Stimulated activated CD4-positive, alpha-beta T cell treated with anti-CD3 and anti-CD28 coated beads, Interleukin-12 subunit alpha, Interleukin-12 subunit beta, amount 100 ng/mL, for 48 hours (primary cell): ENCODE measurements around the gene SMYD5.

ENCODE experiments used
- DNase-seq, 3 donors: peaks; one replicate each; pipeline ENCODE4 v3.0.0-alpha.2; 2020; ENCODE audit warnings: low read depth in 2 of 3, low spot score in 1 of 3

Gene SMYD5

DNA sequence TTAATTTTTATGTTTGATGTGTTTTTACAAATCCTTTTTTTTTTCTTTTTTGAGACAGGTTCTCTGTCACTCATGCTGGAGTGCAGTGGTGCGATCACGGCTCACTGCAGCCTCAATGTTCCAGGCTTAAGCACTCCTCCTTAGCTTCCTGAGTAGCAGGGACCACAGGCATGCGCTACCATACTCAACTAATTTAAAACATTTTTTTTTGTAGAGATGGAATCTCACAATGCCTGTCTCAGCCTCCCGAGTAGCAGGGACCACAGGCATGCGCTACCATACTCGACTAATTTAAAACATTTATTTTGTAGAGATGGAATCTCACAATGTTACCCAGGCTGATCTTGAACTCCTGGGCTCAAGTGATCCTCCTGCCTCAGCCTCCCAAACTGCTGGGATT lies 8.4 kb upstream of the SMYD5 start:
- DNase-seq, result no peak

DNA sequence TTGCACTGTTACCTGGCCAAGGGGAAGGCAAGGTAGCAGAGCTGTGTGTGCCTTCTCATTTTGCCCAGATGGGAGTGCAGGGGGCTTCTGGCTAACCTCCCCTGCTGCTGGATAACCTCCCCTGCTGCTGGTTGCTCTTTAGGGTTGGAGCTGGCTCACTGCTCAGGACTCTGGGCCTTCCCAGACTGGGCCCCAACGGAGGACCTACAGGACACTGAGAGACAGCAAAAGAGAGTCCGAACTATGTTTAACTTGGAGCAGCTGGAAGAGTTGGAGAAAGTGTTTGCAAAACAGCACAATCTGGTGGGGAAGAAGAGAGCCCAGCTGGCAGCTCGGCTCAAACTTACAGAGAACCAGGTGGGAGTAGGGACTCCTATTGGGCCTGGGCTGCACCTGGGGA lies 5.8 kb upstream of the SMYD5 start:
- no peak for DNase-seq

DNA sequence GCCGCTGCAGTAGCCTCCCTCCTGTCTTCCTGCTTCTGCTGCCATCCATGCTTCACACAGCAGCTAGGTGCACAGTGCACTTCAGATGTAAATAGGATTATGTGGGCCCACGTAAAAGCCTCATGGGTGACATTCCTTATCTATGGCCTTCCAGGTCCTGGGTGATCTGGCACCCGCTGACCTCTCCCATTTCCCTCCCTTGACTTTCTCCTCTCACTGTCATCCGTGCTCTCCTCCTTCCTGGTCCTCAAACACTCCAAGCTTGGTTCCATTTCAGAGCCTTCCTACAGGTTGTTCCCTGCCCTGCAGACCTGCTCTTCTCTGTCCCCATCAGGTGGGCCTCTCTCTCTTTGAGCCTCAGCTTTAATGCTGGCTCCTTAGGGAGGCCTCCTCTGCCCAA lies 4.0 kb upstream of the SMYD5 start:
- no peak for DNase-seq

DNA sequence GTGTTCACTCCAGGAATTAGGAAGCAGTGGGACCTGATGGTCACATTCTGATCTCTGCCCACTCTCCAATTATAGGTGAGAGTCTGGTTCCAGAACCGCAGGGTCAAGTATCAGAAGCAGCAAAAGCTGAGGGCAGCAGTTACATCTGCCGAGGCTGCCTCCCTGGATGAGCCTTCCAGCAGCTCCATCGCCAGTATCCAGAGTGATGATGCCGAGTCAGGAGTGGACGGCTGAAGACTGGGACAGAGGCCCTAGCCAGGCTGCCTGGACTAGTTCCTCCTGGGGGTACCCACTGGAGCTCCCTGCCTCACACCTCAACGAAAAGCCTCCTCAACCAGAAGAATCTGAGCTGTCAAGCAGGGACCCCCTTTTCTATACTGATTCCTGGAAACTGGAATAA lies 3.3 kb upstream of the SMYD5 start:
- DNase-seq, result no peak

DNA sequence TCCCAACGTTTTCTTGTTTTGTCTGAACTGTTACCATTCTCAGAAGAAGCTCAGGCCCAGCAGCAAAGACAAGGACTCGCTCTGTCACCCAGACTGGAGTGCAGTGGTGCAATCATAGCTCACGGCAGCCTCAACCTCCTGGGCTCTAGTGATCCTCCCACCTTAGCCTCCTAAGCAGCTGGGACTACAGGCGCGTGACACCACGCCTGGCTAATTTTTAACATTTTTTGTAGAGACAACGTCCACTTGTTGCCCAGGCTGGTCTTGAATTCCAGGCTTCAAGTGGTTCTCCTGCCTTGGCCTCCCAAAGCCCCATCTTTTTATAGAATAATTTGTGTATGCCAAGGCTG lies 2.0 kb upstream of the SMYD5 start:
- DNase-seq, result no peak

DNA sequence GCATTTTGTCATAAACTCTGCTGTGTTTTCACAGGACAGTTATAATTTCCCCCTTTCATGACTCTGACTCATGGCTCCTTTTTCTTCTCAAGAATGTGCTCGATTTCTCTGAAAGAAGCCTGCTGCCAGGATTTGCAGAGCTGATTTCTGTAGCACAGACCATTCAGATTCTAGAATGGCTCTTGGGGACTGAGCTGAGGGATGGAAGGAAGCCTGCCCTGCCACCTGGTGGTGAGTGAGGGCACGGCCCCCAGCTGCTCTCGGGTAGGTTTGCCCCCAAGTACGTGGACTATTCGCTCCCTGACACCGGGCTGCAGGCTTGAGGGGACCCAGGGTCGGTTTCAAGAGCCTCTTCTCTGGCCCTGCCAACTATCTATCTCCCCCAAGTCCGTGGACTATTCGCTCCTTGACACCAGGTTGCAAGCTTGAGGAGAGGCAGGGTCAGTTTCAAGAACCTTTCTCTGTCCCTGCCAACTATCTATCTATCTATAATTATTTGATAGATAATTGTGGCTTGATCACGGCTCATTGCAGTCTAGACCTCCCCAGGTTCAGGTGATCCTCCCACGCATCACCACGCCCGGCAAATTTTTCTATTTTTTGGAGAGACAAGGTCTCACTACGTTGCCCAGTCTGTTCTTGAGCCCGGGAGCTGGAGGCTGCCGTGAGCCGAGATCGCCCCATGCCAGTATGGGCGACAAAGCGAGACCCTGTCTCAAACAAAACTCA lies 1.4 kb upstream of the SMYD5 start:
- peak; percentile 55 to 74 (median 60) for DNase-seq

DNA sequence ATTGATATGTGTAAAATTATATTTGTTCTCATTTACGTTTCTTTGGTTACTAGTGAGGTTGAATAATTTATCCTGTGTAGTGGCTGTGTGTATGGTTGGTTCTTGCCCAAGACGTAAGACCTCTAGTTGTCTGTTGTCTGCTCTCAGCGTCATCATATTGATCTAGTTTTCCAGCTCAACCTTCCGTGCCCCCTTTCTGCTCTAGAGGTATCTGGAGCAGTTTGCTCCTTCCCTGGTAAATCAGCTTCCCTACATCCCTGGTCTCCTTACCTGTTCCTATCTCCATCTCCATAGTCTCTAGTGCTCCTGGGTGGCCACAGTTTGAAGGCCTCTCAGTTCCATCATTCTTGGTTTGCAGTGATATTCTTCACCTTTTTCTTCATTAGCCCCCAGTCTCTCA lies 1.2 kb downstream of the SMYD5 start:
- no peak for DNase-seq

DNA sequence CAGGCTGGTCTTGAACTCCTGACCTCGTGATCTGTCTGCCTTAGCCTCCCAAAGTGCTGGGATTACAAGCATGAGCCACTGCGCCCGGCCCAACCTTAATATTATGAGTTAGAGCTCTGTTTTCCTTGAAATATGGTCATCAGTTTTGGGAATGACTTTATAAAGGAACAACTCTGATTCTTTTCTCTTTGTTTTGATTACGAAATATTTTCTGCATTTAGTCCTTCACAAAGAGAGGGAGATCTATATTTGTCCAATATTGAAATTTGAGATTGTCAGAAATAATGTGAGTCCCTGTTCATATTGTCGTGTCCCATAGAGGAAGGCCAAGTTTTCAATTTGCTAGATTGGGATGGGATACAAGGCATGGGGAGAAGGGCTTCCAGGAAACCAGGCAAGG lies 3.1 kb downstream of the SMYD5 start:
- no peak for DNase-seq

DNA sequence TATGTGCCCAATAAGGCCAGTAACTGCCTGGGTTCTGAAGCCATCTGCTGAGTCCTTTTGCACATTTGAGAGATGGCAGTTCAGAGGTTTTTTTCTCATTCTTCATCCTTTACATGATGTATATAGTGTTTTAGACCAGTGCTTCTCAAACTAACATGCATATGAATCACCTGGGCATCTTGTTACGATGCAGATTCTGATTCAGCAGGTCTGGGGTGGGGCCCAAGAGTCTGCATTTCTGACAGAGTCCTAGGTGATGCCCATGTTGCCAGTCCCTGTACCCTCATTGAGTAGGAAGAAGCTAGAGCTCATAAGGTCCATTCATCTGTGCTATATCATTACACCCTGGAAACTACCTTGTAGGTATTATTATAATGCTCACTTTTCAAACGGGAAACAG lies 3.8 kb downstream of the SMYD5 start:
- no peak for DNase-seq

DNA sequence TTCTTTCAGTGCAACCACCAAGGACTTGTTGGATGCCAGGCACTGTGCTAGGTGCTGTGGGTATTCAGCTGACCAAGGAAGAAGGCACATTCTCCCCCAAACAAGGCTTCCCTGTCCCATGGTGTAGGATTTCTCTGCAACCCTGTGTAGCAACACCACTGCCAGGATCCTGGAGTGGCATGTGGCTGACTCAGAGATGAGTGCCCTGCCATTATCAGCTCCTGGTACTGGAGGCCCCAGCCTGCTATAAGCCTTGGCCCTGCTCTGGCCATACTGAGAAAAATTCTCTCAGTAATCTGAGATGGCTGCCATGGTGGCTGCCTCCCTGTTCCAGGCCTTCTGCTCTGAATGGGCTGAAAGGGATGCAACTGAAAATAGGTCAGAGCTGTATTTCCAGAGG lies 4.3 kb downstream of the SMYD5 start:
- DNase-seq, result no peak

DNA sequence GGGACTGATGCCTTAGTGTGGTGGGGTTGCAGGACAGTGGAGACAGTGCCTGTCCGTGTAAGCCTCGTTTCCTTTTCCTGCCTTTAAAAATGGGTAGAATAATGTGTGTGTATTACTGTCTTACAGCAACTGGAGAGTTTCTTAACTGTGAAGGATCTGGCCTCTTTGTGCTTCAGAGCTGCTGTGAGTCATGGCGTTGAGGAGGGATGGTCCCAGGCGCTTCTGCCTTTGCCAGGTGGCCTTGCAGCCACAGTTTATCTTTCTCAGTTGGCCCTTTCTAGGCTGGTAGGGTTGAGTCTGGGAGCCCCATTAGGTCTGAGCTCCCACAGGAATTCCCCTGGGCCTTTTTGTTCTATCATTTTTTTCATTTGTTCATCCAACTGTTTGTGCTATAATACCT lies 9.8 kb downstream of the SMYD5 start:
- DNase-seq, result no peak

DNA sequence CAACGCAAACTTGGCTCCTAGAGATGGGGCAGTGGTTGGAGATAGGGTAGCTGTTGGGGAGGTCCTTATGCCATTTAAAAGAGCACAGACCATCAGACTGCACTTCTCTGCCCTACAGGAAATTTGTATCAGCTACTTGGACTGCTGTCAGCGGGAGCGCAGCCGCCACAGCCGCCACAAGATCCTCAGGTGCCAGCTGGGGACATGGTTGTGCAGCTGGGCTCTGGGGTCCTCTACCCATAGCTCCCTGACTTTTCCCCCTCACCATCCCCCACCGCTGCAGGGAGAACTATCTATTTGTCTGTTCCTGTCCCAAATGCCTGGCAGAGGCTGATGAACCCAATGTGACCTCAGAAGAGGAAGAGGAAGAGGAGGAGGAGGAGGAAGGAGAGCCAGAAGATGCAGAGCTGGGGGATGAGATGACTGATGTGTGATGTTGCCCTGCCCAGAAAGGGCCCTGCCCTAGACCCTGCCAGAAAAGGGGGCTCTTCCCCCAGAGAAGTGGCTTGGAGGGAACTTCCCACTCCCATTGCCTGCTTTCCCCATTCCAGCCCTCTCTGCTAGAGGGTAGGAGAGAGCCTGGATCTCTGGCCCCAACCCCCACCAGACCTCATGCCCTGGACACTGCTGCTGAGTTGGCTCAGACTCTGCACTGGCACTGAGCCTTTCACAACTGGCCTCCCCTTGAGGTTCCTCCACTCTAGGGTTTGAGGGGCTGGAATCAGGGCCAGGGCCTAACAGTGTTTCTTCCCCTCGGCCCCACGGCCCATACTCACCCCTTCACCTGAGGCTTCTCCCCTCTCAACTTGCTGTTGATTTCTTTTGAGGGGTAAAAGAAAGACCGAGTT lies 11.7 kb downstream of the SMYD5 start:
- DNase-seq, result no peak

DNA sequence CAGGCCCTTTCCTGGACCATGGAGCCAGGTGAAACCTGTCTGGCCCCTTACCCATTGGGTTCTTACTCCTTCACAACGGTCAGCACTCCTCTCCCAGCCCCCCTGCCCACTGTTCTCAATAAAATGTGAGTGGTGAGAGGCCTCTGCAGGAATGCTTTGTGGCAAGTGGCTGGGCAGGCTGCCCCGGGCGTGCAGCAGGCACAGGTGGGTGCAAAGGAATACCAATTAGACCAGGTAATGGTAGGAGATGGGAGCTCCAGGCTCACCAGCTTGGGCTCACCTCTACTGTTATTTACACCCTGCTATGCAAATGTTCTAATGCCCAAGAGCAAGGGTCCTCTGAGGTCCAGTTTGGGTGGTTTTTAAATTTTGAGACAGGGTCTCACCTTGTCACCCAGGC lies 13.0 kb downstream of the SMYD5 start:
- no peak for DNase-seq

DNA sequence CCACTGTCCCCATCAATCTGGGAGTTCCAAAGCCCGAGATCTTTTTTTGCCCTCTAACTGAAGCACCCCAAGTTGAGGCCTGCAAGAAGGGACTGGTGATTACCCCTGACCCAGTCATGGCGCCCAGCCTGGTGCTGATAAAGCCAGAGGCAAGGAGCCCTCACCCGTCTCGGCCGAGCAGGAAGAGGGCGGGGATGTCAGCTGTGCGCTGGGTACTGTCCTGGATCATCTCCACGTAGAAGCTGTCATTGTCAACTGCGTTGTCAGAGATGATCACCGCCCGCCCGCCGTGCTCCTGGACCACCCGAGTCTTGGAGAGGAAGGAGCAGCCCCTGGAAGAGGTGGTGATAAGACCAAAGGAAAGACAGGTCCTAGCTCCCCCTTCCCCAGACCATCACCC lies 14.6 kb downstream of the SMYD5 start:
- no peak for DNase-seq

DNA sequence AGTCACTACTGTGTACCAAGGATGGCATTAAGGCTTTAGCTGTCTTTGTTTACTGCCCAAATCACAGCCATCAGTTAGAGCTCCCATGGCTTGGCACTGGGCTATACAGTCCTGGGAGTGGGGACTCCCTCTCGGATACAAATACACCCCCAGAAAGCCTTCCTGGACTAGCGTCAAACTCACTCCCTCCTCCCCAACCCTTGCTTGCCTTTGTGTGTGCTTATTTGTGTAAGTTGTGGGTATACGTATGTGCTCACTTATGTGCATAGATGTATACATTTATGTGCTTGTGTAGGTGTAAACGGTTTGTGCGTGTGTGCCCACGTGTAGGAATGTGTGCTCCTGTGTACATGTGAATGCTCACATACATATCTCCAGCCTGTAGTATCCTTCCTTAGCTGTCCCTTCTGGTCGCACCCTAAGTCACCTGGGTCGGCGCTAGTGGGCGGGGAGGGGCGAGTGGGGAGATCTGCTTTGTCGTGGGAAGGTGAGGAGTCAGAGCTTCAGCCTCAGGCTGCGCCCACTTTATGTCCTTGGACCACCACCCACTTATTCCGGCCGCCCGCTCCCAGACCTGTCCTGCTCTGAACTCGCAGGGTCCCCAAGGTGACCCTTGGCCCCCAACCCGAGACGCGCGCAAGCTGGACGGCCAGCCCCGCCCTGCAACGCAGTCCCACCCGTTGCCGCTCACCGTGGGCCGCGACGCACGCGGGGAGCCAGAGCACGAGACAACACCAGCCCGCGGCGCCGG lies 18.5 kb downstream of the SMYD5 start:
- peak in 1 of 3 donors; percentile 21 for DNase-seq

DNA sequence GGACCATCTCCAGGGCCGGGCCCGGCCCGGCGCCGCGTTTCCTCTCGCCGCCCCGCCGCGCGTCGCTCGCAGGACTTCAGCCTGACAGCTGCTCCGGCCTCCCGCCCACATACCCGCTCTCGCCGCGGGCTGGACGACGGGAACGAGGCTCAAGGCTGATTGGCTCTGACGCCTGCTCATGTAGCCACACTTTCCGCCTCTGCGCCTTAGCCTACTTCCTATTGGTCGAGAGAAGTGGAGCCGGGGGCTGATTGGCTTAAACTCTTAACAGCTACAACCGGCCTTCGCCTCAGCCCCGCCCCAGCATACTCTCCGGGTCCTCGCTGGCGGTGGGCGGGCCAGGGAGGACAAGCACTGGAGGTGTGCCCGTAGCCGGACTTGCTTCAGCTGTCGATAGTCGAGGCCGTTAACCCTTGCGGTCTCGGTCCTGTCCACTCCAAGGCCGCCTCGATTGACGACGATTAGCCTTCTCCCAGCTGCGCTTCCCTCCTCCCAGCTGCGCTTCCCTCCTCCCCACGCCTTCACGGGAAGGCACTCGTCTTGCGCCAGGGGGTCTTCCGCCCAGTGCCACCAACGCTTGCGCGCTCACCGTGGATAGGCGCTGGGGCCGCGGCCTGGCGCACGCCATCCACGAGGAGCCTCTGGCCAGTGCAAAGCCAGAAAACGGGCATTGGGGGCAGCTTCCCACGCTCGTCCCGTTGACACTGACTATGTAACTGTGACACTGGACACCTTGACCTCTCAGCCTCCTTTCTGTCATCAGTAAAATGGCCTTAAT lies 19.3 kb downstream of the SMYD5 start, which contains the start of gene PRADC1:
PRADC1 (minus strand) TSS at position 86 of the 778 bp plus-strand sequence; CDS start at position 7, 79 bp downstream.
- peak; percentile 89 to 92 (median 89) for DNase-seq

DNA sequence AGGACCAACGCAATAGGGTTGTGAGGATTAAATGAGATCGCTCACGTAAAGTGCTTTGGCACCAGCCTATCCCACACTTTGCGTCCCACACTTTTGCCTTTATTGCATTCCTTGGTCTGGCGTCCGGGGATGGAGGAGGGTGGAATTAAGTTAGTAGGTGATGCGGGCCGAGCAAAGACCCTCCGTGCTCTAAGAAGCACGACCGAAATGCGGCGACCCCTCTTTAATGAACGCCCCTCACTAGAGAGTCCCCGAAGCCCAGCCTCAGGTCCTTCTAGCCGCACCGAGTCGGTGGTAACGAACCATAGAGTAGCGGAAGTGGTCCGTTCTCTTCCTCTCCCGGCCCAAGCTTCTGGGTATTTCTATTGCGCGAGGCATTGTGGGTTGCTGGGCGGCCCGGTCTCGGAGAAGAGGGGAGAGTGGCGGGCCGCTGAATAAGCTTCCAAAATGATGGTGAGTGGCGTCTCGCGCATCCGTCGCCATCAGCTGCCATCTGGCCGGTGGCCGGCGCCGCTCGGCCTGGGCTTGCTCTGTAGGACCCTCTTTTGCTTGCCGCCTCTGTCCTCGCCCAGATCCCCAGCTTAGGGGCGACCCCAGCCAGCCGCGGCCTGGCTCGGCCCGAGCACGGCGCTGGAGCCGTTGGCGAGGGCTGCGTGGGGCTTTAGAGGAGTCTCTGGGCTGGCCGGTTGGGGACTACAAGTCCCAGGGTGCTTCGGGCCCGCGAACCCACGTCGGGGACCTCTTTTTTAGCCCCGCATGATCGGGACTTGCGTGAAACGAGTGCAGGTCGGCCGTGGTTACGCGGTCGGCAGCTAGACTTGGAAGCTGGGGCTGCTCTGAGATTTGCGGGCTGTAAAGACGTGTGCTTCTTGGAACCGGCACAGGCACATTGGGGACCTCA lies 20.1 kb downstream of the SMYD5 start, which contains the start of gene CCT7:
CCT7 (plus strand) TSS at position 377 of the 901 bp plus-strand sequence; CDS start at position 448, 71 bp downstream.
- DNase-seq, result peak; percentile 75 to 81 (median 76)

DNA sequence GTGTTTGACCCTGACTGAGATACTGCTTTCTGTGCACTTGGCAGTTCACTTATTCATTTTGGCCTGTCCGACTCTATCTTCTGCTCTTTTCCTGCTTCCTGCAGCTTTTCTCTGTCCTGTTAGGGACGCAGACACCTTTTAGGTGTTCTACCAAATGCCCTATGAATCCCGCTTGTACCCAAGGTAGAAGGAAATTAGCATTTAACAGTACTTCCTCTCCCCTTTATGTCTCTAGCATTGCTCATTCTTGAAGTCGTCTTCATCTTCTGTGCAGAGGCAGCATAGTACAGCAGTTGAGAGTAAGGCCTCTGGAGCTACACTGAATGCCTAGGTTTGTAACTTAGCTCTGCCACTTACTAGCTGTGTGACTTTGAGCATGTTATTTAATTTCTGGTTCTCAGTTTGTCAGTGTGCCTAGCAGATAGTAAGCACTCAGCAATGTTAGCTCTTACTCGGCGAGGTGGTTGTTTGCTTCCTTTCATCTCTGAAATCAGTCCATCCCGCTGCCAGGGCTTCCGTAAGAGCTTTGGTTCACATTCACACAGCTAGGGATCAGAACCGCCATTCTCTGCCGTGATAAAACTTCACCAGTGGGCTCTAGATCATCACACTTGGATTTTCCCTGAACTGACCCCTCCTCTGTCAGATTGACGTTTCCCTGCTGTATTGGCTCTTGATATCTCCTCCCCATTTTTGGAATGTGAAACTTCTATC lies 21.4 kb downstream of the SMYD5 start:
- DNase-seq, result no peak

DNA sequence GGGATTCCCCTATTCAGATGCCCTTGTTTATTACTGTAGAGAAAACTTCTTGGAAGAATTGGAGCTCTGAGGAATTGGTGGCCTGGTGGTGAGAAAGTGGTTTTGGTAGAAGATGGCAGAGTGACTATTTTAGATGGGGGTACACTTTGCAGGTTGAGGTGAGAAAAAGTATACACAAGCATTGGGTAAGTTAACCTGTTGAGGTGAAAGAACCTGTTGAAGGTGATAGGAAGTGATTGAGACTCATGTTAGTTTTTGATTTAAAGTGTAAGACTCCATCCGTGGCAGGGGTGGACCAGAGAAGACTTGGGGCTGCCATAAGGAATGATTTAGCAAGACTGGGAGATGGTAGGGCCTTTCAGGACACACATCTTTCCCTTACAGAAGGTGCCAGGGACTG lies 23.1 kb downstream of the SMYD5 start:
- no peak for DNase-seq
